RWPE1 (cell line): ENCODE results near the gene CCDC61.
A peak's percentile ranks its signal among the peaks of the same experiment; 100 is the strongest.

Experiments
- CTCF ChIA-PET: fragments of 350-600 bp; sonication (Branson Sonifier 250); formaldehyde crosslinking; extraction: SDS; loops from one replicate; lab custom pipeline; 2021; lab: Yijun Ruan, JAX
- POLR2A ChIA-PET: fragments of 400-600 bp; formaldehyde crosslinking; extraction: SDS; loops from one replicate; lab custom pipeline; 2020; ENCODE audit warnings: antibody characterized with exemption; ENCODE audit not compliant: low non-redundant PET; lab: Yijun Ruan, JAX
- DNase-seq: peaks from one replicate; pipeline ENCODE4 v3.0.0; 2012; ENCODE audit warnings: low spot score
- H3K27ac ChIP-seq: fragments of 450-650 bp; 2 replicates; pipeline ENCODE4 v1.5.1; 2017
- CTCF ChIP-seq: fragments of 450-650 bp; conservative IDR thresholded peaks from 2 replicates; pipeline ENCODE4 v1.5.1; 2017; ENCODE audit warnings: low read depth, mild to moderate bottlenecking

CCDC61 gene

GRCh38 chr19:46000491-46001246 is 5.4 kb downstream of the CCDC61 start:
- ChIA-PET CTCF (no interaction called here), POLR2A (no interaction called here)
- peak; percentile 60 for DNase-seq
- no peak for TF ChIP-seq CTCF
- no peak overlapping the region for H3K27ac ChIP-seq

GRCh38 chr19:46002678-46003275 is 7.5 kb downstream of the CCDC61 start:
- DNase-seq: no peak
- ChIA-PET CTCF (no interaction called here), POLR2A (interaction anchor here (0.6 kb wide), 1 partner anchor 54 kb away, joined by 3 read pairs; no protein-coding TSS in a partner anchor)
- no peak for TF ChIP-seq CTCF
- peak overlapping the region; percentile 24; the same call in 1 of the 2 replicates for H3K27ac ChIP-seq

- ChIA-PET CTCF (interaction anchor here (0.6 kb wide), 1 partner anchor 624 kb away, joined by 3 read pairs; no protein-coding TSS in a partner anchor), POLR2A (no interaction called here)
- TF ChIP-seq CTCF: no peak
- H3K27ac ChIP-seq: no peak overlapping the region
- no peak for DNase-seq
Observed at GRCh38 chr19:46006411-46006810, 11.1 kb downstream of the CCDC61 start.

GRCh38 chr19:46009530-46010510 is 14.6 kb downstream of the CCDC61 start:
- CTCF ChIA-PET: interaction anchor here (0.5 to 1.6 kb wide), 11 partner anchors 11 to 700 kb away, joined by 3 to 8 read pairs (median 3); no protein-coding TSS in a partner anchor
- peak; percentile 88 for TF ChIP-seq CTCF
- H3K27ac ChIP-seq: no peak overlapping the region
- POLR2A ChIA-PET: no interaction called here
- no peak for DNase-seq

- CTCF ChIA-PET: no interaction called here
- DNase-seq: no peak
- no peak for TF ChIP-seq CTCF
- POLR2A ChIA-PET: no interaction called here
- peak overlapping the region; percentile 46; the same call in 1 of the 2 replicates for H3K27ac ChIP-seq
Observed at GRCh38 chr19:46014534-46014933, 19.3 kb downstream of the CCDC61 start.
